Sigmoid colon (tissue), 7 donors: ENCODE data around the gene C2orf42. TPM values are rescaled to one million over a fixed set of nuclear protein-coding genes. Genes with fewer than 3 reads are reported as not detected.

Source experiments
- DNase-seq: peaks from one replicate; pipeline ENCODE4 v3.0.0-alpha.2; 2019
- H3K27ac ChIP-seq, 4 donors: fragments of 200-600 bp; sonication (generic); one replicate each; pipeline ENCODE4 v1.5.1; 2016 to 2019; ENCODE audit warnings: mild to moderate bottlenecking in 1 of 4
- H3K27me3 ChIP-seq, 3 donors: fragments of 200-600 bp; sonication (generic); one replicate each; pipeline ENCODE4 v1.5.1; 2019; ENCODE audit warnings: mild to moderate bottlenecking in 1 of 3
- H3K36me3 ChIP-seq, 4 donors: fragments of 200-600 bp; sonication (generic); one replicate each; pipeline ENCODE4 v1.5.1; 2016 to 2019
- H3K4me1 ChIP-seq, 4 donors: fragments of 200-600 bp; sonication (generic); one replicate each; pipeline ENCODE4 v1.5.1; 2017 to 2019
- H3K4me3 ChIP-seq, 4 donors: fragments of 200-600 bp; sonication (generic); one replicate each; pipeline ENCODE4 v1.5.1; 2017 to 2019; ENCODE audit warnings: mild to moderate bottlenecking in 2 of 4, moderate library complexity in 1 of 4
- H3K9me3 ChIP-seq, 4 donors: fragments of 200-600 bp in 3 of 4; sonication (generic) in 3 of 4; one replicate each; pipeline versions ENCODE4 v1.5.1 to v1.6.1; 2013 to 2019
- EP300 ChIP-seq, 4 donors: sonication (generic); formaldehyde crosslinking; IDR thresholded peaks; one replicate each; pipeline ENCODE4 v1.6.1; 2017; ENCODE audit warnings: antibody characterized with exemption in 4 of 4
- POLR2A ChIP-seq, 2 donors: fragments of 450-650 bp; IDR thresholded peaks; one replicate each; pipeline ENCODE4 v1.6.1; 2016; ENCODE audit warnings: antibody characterized with exemption in 2 of 2, mild to moderate bottlenecking in 2 of 2, moderate library complexity in 2 of 2
- POLR2AphosphoS5 ChIP-seq, 4 donors: sonication (generic); formaldehyde crosslinking; IDR thresholded peaks; one replicate each; pipeline ENCODE4 v1.6.1; 2017; ENCODE audit warnings: antibody characterized with exemption in 4 of 4
- WGBS, 2 donors: extraction: QIAGEN DNeasy Blood & Tissue Kit; methylation state at CpG; one replicate each; pipeline ENCODE4 v1.1.7; 2013; 5-methylcytosine and 5-hydroxymethylcytosine counted together
- intact Hi-C: fragments of 100-400 bp; cut with DNase I; formaldehyde crosslinking; loops from one replicate; pipeline ENCODE4 v1.15.1; 2023
- polyA plus RNA-seq, 3 donors: library from polyadenylated mRNA; stranded (reverse); fragments of 200-250 nt; gene quantifications; one replicate each; pipeline ENCODE4 v1.2.3, GENCODE V29; 2013
- total RNA-seq, 4 donors: library from RNA; depleted of rRNA; stranded (reverse); fragments of >200 nt; gene quantifications; one replicate each; pipeline ENCODE4 v1.1.0, GENCODE V29; 2016
- TF ChIP-seq, protein P1 (sequence below), 4 experiments: fragments of 450-650 bp in 3 of 4; fragments of 200-600 bp in 1 of 4; IDR thresholded peaks; one replicate each; pipeline ENCODE4 v1.5.1; 2016 to 2019; ENCODE audit warnings: antibody characterized with exemption in 4 of 4, mild to moderate bottlenecking in 3 of 4, moderate library complexity in 2 of 4
- donor health status: healthy with polysubstance abuse.
- donor health status: Bipolar disorder and iron deficiency.
- donor health status: healthy.

C2orf42 gene
- total and polyA plus RNA-seq, 7 donors = 5.1 to 24.3 (median 8.8) TPM

DNA sequence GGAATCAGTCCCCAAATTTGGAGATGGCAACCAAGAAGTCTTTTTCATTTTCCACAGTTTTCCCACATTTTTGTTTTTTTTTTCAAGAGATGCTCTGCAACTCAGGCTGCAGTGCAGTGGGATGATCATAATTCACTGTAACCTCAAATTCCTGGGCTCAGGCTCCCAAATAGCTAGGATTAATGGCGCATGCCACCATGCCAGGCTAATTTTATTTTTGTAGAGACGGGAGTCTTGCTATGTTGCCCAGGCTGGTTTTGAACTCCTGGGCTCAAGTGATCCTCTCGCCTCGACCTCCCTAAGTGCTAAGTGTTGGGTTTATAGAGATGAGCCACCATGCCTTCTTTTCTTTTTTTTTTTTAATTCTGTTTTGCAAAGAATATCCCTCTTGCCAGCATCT is 68.3 kb downstream of the C2orf42 start:
- 92 to 96% methylated on average over 4 of the region's 4 CpGs for WGBS, 2 donors
- H3K27me3 ChIP-seq = no peaks in the 10 kb centered on the region
- TF ChIP-seq POLR2A (IDR thresholded peaks at IDR 0.05) (no peak), POLR2AphosphoS5 (IDR thresholded peaks at IDR 0.05) (no peak), EP300 (IDR thresholded peaks at IDR 0.05) (no peak)
- TF ChIP-seq, protein P1, sequence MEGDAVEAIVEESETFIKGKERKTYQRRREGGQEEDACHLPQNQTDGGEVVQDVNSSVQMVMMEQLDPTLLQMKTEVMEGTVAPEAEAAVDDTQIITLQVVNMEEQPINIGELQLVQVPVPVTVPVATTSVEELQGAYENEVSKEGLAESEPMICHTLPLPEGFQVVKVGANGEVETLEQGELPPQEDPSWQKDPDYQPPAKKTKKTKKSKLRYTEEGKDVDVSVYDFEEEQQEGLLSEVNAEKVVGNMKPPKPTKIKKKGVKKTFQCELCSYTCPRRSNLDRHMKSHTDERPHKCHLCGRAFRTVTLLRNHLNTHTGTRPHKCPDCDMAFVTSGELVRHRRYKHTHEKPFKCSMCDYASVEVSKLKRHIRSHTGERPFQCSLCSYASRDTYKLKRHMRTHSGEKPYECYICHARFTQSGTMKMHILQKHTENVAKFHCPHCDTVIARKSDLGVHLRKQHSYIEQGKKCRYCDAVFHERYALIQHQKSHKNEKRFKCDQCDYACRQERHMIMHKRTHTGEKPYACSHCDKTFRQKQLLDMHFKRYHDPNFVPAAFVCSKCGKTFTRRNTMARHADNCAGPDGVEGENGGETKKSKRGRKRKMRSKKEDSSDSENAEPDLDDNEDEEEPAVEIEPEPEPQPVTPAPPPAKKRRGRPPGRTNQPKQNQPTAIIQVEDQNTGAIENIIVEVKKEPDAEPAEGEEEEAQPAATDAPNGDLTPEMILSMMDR (IDR thresholded peaks at IDR 0.05) = no peak
- no peaks in the 10 kb centered on the region for H3K9me3 ChIP-seq
- no peak for DNase-seq
- H3K4me3 ChIP-seq = no peak overlapping the region
- no peaks in the 10 kb centered on the region for H3K36me3 ChIP-seq
- peaks cover 0 to 26% (median 16%) of the 10 kb centered on the region in 4 donors for H3K4me1 ChIP-seq
- intact Hi-C loops = no loop called here
- peak overlapping the region; percentile 94 to 97 (median 96) for H3K27ac ChIP-seq

DNA sequence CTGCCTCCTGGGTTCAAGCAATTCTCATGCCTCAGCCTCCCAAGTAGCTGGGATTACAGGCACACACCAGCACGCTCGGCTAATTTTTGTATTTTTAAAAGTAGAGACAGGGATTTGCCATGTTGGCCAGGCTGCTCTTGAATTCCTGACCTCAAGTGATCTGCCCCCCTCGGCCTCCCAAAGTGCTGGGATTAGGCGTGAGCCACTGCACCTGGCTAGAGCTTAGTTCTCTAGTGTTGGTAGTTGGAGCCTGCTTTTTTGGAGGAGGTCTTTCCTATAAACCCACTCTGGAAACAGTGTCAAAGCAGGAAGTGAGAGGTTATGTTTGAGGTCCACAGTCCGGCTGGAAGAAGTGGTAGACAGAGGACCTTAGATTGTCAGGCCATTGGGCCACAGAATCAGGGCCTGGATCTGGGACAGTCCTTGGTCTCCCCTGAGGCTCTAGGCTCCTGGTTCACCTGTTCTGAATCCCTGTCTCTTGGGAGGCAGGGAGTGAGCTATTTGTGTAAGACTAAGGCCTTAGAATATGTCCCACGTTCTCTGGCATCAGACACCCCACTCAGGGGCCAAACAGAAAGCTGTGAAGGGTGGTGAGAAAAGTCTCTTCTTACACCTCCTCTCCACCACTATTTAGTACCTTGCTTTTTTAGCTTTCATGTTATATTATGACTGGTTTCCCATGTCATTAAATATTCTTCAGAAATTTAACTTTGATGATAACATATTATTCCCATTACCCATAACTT is 69.0 kb downstream of the C2orf42 start:
- Histone ChIP-seq H3K4me1 (peaks cover 0 to 26% (median 16%) of the 10 kb centered on the region in 4 donors), H3K27me3 (no peaks in the 10 kb centered on the region), H3K27ac (peak overlapping the region; percentile 14 to 95 (median 76)), H3K4me3 (no peak overlapping the region), H3K9me3 (no peaks in the 10 kb centered on the region), H3K36me3 (no peaks in the 10 kb centered on the region)
- WGBS, 2 donors = 66 to 78% methylated on average over 6 of the region's 6 CpGs
- no peak for DNase-seq
- intact Hi-C loops = no loop called here
- no peak for TF ChIP-seq EP300 (IDR thresholded peaks at IDR 0.05)
- TF ChIP-seq POLR2A (IDR thresholded peaks at IDR 0.05) = no peak
- TF ChIP-seq POLR2AphosphoS5 (IDR thresholded peaks at IDR 0.05) = no peak
- TF ChIP-seq, protein P1 (IDR thresholded peaks at IDR 0.05) = no peak

DNA sequence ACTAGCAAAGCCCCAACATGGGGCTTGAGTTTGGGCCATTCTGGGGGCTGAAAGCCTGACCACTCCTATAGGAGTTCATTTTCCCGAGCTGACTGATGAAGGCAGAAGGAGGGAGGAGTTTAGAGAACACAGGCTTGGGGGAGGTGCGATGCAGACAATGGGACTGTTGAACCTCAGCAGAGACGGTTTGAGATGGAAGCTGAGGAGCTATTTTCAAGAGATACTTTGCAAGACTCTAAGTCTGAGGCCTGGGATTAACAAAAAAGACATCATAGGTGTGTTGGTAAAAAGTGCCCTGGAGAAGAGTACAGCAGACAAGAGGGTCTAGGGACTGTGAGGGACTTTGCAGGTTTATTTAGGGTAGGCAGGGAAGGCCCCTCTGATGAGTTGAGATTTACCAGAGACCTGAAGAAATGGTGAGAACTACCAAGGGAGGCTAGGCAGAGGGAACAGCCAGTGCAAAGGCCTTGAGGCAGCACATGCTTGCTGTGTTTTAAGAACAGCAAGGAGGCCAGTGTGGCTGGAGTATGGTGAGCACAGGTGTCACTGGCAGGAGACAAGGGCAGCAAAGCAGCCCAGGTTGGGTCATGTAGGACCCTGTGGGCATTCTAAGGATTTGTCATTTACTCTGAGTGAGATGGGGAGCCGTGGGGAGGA is 71.9 kb downstream of the C2orf42 start:
- H3K4me3 ChIP-seq = no peak overlapping the region
- H3K4me1 ChIP-seq = peaks cover 0 to 11% (median 8%) of the 10 kb centered on the region in 4 donors
- no peak for TF ChIP-seq POLR2AphosphoS5 (IDR thresholded peaks at IDR 0.05)
- TF ChIP-seq, protein P1 (IDR thresholded peaks at IDR 0.05) = no peak
- no peak for TF ChIP-seq POLR2A (IDR thresholded peaks at IDR 0.05)
- TF ChIP-seq EP300 (IDR thresholded peaks at IDR 0.05) = no peak
- H3K9me3 ChIP-seq = no peaks in the 10 kb centered on the region
- intact Hi-C loops = no loop called here
- H3K36me3 ChIP-seq = no peaks in the 10 kb centered on the region
- WGBS, 2 donors = 33 to 50% methylated on average over 4 of the region's 4 CpGs
- DNase-seq = no peak
- no peaks in the 10 kb centered on the region for H3K27me3 ChIP-seq
- no peak overlapping the region for H3K27ac ChIP-seq

DNA sequence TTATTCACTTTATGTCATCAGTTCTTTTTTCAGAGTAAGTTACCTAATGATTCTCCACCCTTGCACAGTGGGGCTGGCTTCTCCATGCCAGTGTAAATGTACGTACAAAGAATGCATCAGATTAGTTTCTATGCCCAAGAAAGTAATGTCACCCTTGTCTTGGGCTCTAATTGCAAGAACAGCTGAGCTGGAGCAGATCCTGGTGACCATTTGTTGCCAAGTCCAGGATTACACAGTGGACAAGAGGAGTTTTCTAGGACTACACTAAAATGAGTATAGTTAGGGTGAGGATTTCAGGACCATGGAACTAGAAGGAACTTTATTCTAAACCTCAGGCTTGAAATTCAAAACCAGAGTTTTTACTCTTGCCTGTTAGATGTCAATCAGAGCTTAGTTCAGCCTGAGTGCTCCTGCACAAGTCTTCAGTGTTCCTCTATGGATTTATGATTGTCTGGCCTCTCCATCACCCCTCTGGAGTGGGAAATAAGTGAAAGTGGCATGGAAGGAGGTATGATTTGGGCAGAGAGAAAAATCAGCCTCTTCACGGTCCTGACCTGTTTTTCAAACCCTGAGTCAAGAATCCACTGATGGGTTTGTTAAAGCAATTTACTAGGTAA is 73.8 kb downstream of the C2orf42 start:
- 90 to 93% methylated on average over 2 of the region's 2 CpGs for WGBS, 2 donors

More for the DNA sequence above, 73.8 kb downstream of the C2orf42 start:
- Histone ChIP-seq H3K36me3 (no peaks in the 10 kb centered on the region), H3K4me1 (peaks cover 0 to 1% (median 0%) of the 10 kb centered on the region in 4 donors), H3K4me3 (no peak overlapping the region), H3K27me3 (no peaks in the 10 kb centered on the region), H3K27ac (no peak overlapping the region), H3K9me3 (no peaks in the 10 kb centered on the region)
- no peak for TF ChIP-seq POLR2AphosphoS5 (IDR thresholded peaks at IDR 0.05)
- no peak for TF ChIP-seq POLR2A (IDR thresholded peaks at IDR 0.05)
- no peak for TF ChIP-seq EP300 (IDR thresholded peaks at IDR 0.05)
- TF ChIP-seq, protein P1 (IDR thresholded peaks at IDR 0.05) = no peak
- intact Hi-C loops = no loop called here
- DNase-seq = no peak
